T47D (cell line): Measurements from ENCODE around the gene PALMD.

Experiments
- DNase-seq, 2 experiments: peaks; one replicate each; pipeline versions ENCODE4 v3.0.0 to v3.0.0-alpha.2; 2011 to 2012; ENCODE audit warnings: low read depth in 1 of 2, low spot score in 1 of 2
- JUND ChIP-seq: IDR thresholded peaks from 2 replicates; pipeline ENCODE4 v1.6.1; 2012; ENCODE audit warnings: low read depth
- in situ Hi-C: cut with HindIII; loops from 2 replicates; pipeline ENCODE4 v1.10.0; 2016; ENCODE audit warnings: low sequenced_read_pairs, low pct_unique_long_range_greater_than_20kb

PALMD gene

GRCh38 chr1:99656701-99657100 is 10.8 kb downstream of the PALMD start:
- no peak for TF ChIP-seq JUND
- in situ Hi-C loops = no loop called here
- DNase-seq = no peak

GRCh38 chr1:99657213-99658030 is 11.5 kb downstream of the PALMD start:
- DNase-seq = no peak
- no peak for TF ChIP-seq JUND
- in situ Hi-C loops = no loop called here

GRCh38 chr1:99658031-99658290 is 12.0 kb downstream of the PALMD start:
- DNase-seq = no peak
- in situ Hi-C loops = no loop called here
- no peak for TF ChIP-seq JUND

- peak in 1 of 2 experiments; percentile 42 for DNase-seq
- TF ChIP-seq JUND = no peak
- in situ Hi-C loops = no loop called here
These were observed 13.9 kb downstream of the PALMD start for GRCh38 chr1:99659755-99660210.

- TF ChIP-seq JUND = no peak
- no peak for DNase-seq
- in situ Hi-C loops = no loop called here
These were observed 14.6 kb downstream of the PALMD start for GRCh38 chr1:99660496-99660895.

- in situ Hi-C loops = no loop called here
- no peak for TF ChIP-seq JUND
- no peak for DNase-seq
These were observed 15.9 kb downstream of the PALMD start for GRCh38 chr1:99661780-99662179.

- TF ChIP-seq JUND = no peak
These were observed 16.7 kb downstream of the PALMD start for GRCh38 chr1:99662539-99663080.

GRCh38 chr1:99663501-99663900 is 17.6 kb downstream of the PALMD start:
- no peak for DNase-seq
- in situ Hi-C loops = no loop called here
- no peak for TF ChIP-seq JUND

More at GRCh38 chr1:99662539-99663080, 16.7 kb downstream of the PALMD start:
- in situ Hi-C loops = no loop called here
- DNase-seq = peak in 1 of 2 experiments; percentile 45

- no peak for DNase-seq
- in situ Hi-C loops = no loop called here
- no peak for TF ChIP-seq JUND
These were observed 19.3 kb downstream of the PALMD start for GRCh38 chr1:99665212-99665611.

- TF ChIP-seq JUND = no peak
- no peak for DNase-seq
- in situ Hi-C loops = no loop called here
These were observed 23.5 kb downstream of the PALMD start for GRCh38 chr1:99669376-99669775.

GRCh38 chr1:99669821-99670220 is 23.9 kb downstream of the PALMD start:
- no peak for TF ChIP-seq JUND
- no peak for DNase-seq
- in situ Hi-C loops = no loop called here

- in situ Hi-C loops = no loop called here
- no peak for TF ChIP-seq JUND
- no peak for DNase-seq
These were observed 24.7 kb downstream of the PALMD start for GRCh38 chr1:99670583-99670982.

- DNase-seq = no peak
- in situ Hi-C loops = no loop called here
- no peak for TF ChIP-seq JUND
These were observed 26.1 kb downstream of the PALMD start for GRCh38 chr1:99672038-99672437.

- no peak for DNase-seq
- no peak for TF ChIP-seq JUND
- in situ Hi-C loops = no loop called here
These were observed 26.8 kb downstream of the PALMD start for GRCh38 chr1:99672530-99673213.
